K562 (cell line): ENCODE results near the gene IKZF3. TPM values are rescaled to one million over a fixed set of nuclear protein-coding genes. Genes with fewer than 3 reads are reported as not detected.

Source experiments
- CHD2 ChIP-seq: IDR thresholded peaks from 2 replicates; pipeline ENCODE4 v1.6.1; 2011; ENCODE audit warnings: low read depth, low read length
- CREB3L1 ChIP-seq: fragments of 450-650 bp; IDR thresholded peaks from 2 replicates; pipeline ENCODE4 v1.6.1; 2014; ENCODE audit warnings: low read depth, mild to moderate bottlenecking, moderate library complexity, borderline replicate concordance
- DACH1 ChIP-seq: fragments of 450-650 bp; IDR thresholded peaks from 2 replicates; pipeline ENCODE4 v1.6.1; 2018; ENCODE audit not compliant: partially characterized antibody
- FOXK1 ChIP-seq: sonication (generic); formaldehyde crosslinking; IDR thresholded peaks from 2 replicates; pipeline ENCODE4 v1.8.0; 2022; ENCODE audit warnings: missing genetic modification reagents, mild to moderate bottlenecking, borderline replicate concordance
- HOXB6 ChIP-seq: fragments of 250-450 bp; sonication (Bioruptor Pico); IDR thresholded peaks from 2 replicates; pipeline ENCODE4 v1.5.1; 2022; ENCODE audit warnings: mild to moderate bottlenecking, borderline replicate concordance
- ILF3 ChIP-seq: fragments of 450-650 bp; IDR thresholded peaks from 2 replicates; pipeline ENCODE4 v1.6.1; 2018; ENCODE audit warnings: antibody characterized with exemption, mild to moderate bottlenecking, moderate library complexity, borderline replicate concordance
- JUNB ChIP-seq: fragments of 450-650 bp; formaldehyde crosslinking; conservative IDR thresholded peaks from 2 replicates; pipeline ENCODE4 v1.4.0; 2020; ENCODE audit warnings: mild to moderate bottlenecking
- PTRF ChIP-seq: fragments of 450-650 bp; IDR thresholded peaks from 2 replicates; pipeline ENCODE4 v1.6.1; 2016; ENCODE audit warnings: mild to moderate bottlenecking, missing genetic modification characterization, missing compliant biosample characterization
- RBM14 ChIP-seq: fragments of 200-400 bp; formaldehyde crosslinking; IDR thresholded peaks from 2 replicates; pipeline ENCODE4 v1.6.1; 2018; ENCODE audit warnings: low read depth, mild to moderate bottlenecking, low read length, moderate library complexity, borderline replicate concordance; ENCODE audit not compliant: insufficient read depth
- RFX5 ChIP-seq: IDR thresholded peaks from 2 replicates; pipeline ENCODE4 v1.6.1; 2011; ENCODE audit warnings: low read depth, mild to moderate bottlenecking, improper control_type of control experiment, low read length
- SIX5 ChIP-seq, 2 experiments: IDR thresholded peaks; 2 replicates each; pipeline ENCODE4 v1.6.1; 2011; ENCODE audit warnings: low read length in 2 of 2, borderline replicate concordance in 1 of 2, low read depth in 1 of 2, mild to moderate bottlenecking in 1 of 2, moderate library complexity in 1 of 2; ENCODE audit not compliant: insufficient read depth in 1 of 2
- SMC3 ChIP-seq: conservative IDR thresholded peaks from 2 replicates; pipeline ENCODE4 v1.6.1; 2011; ENCODE audit warnings: low read depth, low read length, improper control_type of control experiment; ENCODE audit not compliant: insufficient read depth
- ZBTB17 ChIP-seq: fragments of 450-650 bp; formaldehyde crosslinking; IDR thresholded peaks from 2 replicates; pipeline ENCODE4 v1.4.0; 2020; ENCODE audit warnings: mild to moderate bottlenecking
- ZC3H11A ChIP-seq: IDR thresholded peaks from 2 replicates; pipeline ENCODE4 v1.6.1; 2012; ENCODE audit warnings: low read depth, low read length, improper control_type of control experiment
- ZNF398 ChIP-seq: fragments of 250-450 bp; sonication (Bioruptor Pico); IDR thresholded peaks from 2 replicates; pipeline ENCODE4 v1.8.0; 2021; ENCODE audit warnings: moderate library complexity, mild to moderate bottlenecking, inconsistent platforms
- polyA plus RNA-seq, 8 experiments: library from polyadenylated mRNA; depleted of rRNA in 4 of 8; stranded (reverse) in 5 of 8; unstranded in 3 of 8; fragments of >200 nt; fragmentation: Nextera tagmentation in 2 of 8; fragmentation: Illumina TruSeq in 1 of 8; extraction: Ambion mirVana in 2 of 8; extraction: Trizol in 1 of 8; gene quantifications; 2 replicates each; pipeline versions ENCODE4 v1.2.1 to v1.2.3, GENCODE V29; 2011 to 2014; ENCODE audit warnings: inconsistent platforms in 1 of 8, missing spikeins in 1 of 8
- total RNA-seq, 7 experiments: library from RNA; depleted of rRNA in 6 of 7; stranded (reverse); fragments of >200 nt in 6 of 7; fragmentation: Illumina TruSeq in 2 of 7; extraction: Trizol in 2 of 7; gene quantifications; 2 replicates each; pipeline versions ENCODE4 v1.2.1 to v1.2.3, GENCODE V29; 2011 to 2021; ENCODE audit warnings: low replicate concordance in 1 of 7
- TF ChIP-seq, protein P1 (sequence below): fragments of 450-650 bp; IDR thresholded peaks from one replicate; pipeline ENCODE4 v1.6.1; 2018; ENCODE audit warnings: mild to moderate bottlenecking, moderate library complexity; ENCODE audit not compliant: partially characterized antibody
- TF ChIP-seq, protein P2 (sequence below): sonication (generic); formaldehyde crosslinking; IDR thresholded peaks from 2 replicates; pipeline ENCODE4 v1.8.1; 2023; ENCODE audit warnings: mild to moderate bottlenecking, missing genetic modification reagents

The IKZF3 gene
- total and polyA plus RNA-seq, 9 of the 15 experiments (the other 6 are each of a cell fraction or from before 2014, with no cell fraction given), result 0.06 to 1.6 (median 0.62) TPM

DNA sequence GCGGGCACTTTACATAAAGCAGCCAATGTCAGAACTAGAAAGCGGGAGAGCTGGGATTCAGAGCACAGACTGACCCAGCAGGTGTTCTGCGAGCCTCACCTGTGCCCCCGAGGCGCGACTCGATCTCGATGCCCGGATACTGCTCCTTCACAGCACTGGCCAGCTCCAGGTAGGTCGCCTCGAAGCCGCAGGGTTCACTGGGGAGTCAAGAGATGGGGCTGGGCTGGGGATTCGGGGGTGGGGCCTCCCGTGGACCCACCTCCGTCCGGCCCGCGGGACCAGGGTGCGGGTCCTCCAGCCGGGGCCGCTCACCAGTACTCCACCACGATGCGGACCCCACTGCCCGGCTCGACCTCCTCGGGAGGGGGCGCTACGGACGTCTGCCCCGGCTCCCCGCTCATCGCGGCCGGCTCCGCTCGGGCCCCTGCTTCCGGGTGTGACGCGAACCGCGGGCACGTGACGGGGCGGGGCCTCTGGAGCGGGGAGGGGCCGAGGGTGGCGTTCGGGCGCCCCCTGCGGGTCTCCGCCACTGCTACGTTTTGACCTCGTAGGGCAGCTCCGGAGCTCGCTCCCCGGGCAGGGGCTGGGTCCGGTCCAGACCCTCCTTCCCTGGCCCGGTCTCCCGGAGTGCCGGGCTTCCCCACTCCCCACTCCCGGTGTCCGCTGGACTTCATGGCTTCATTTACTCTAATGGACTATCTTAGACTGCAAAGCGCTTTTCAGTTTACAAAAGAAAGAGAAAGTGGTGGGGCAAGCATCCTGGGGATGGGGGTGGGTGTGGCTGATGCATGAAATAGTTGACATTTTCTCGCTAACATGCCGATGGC, 133.8 kb downstream of the IKZF3 start, which contains the start of gene MIEN1 (continued):
- TF ChIP-seq DACH1 (no peak), PTRF (no peak), ZNF398 (CRISPR knock-in tag) (no peak), ILF3 (no peak), SIX5 (IDR thresholded peaks at IDR 0.05; ENCODE audit: borderline replicate concordance in 1 of 2, insufficient read depth in 1 of 2, low read depth in 1 of 2, low read length in 2 of 2) (no peak), CHD2 (no peak), RFX5 (no peak), JUNB (CRISPR knock-in tag) (no peak), RBM14 (no peak), ZBTB17 (no peak), FOXK1 (CRISPR knock-in tag) (no peak), SMC3 (no peak; the same call in 1 of the 2 replicates), ZC3H11A (no peak), CREB3L1 (no peak), HOXB6 (CRISPR knock-in tag) (no peak)
- TF ChIP-seq, protein P1, sequence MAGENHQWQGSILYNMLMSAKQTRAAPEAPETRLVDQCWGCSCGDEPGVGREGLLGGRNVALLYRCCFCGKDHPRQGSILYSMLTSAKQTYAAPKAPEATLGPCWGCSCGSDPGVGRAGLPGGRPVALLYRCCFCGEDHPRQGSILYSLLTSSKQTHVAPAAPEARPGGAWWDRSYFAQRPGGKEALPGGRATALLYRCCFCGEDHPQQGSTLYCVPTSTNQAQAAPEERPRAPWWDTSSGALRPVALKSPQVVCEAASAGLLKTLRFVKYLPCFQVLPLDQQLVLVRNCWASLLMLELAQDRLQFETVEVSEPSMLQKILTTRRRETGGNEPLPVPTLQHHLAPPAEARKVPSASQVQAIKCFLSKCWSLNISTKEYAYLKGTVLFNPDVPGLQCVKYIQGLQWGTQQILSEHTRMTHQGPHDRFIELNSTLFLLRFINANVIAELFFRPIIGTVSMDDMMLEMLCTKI, result no peak
- TF ChIP-seq, protein P2, sequence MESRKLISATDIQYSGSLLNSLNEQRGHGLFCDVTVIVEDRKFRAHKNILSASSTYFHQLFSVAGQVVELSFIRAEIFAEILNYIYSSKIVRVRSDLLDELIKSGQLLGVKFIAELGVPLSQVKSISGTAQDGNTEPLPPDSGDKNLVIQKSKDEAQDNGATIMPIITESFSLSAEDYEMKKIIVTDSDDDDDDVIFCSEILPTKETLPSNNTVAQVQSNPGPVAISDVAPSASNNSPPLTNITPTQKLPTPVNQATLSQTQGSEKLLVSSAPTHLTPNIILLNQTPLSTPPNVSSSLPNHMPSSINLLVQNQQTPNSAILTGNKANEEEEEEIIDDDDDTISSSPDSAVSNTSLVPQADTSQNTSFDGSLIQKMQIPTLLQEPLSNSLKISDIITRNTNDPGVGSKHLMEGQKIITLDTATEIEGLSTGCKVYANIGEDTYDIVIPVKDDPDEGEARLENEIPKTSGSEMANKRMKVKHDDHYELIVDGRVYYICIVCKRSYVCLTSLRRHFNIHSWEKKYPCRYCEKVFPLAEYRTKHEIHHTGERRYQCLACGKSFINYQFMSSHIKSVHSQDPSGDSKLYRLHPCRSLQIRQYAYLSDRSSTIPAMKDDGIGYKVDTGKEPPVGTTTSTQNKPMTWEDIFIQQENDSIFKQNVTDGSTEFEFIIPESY (CRISPR knock-in tag), result 0 out of 2 replicates have a peak, but pooled peaks have one; percentile 17
